NCI-H146 (cell line): ENCODE measurements around the gene CHSY1.

Experiments
- DNase-seq: peaks from one replicate; lab custom pipeline; 2025; lab: John Stamatoyannopoulos, UW

Gene CHSY1

DNA sequence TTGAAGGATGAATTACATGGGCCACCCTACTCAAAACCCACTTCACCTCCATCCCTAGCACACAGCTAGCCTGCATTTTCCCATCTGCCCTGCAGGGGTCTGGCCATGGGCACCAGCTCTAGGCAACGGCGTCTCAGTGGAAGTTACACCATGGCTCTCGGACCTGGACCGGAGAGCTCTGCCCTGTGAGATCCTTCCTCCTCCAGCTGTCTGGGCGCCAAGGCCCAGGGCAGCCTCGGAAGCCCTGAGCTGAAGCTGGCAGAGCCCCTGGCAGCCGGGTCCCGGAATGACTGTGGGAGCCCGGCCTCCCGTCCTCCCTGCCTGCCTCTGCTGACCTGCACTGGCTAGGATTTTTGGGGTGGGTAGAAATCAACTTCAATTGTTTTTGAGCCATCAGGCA is 98.9 kb downstream of the CHSY1 start:
- no peak for DNase-seq

DNA sequence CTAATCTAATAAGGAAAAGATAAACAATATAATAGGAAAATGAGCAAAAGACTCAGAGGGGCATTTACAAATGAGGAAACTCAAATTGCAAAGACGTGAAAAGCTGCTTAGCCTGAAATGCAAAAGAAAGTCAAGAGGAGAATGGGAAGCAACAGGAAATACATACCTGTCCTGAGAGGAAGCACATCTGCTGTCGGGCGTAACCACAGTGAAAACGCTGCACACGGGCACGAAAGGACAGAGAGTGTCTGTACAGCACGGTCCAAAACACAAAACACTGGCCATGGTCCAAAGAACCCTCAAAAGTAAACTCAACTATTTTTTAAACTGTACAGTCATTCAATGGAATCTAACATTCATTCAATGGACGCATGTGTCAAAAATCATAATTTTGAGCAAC is 100.6 kb downstream of the CHSY1 start:
- DNase-seq, result no peak

DNA sequence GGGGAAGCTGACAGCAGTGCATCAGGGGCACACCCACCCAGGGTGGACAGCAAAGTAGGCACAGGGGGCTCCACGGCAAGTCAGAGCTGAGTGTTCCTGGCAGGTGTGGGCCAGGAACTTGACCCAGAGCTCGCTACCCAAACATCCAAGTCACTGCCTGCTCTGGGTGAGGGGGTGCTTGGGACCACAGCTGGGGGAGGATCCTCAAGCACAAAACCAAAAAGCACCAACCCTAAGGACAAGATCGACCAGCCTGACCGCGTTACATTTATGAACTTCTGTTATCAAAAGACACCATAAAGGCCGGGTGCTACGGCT is 101.2 kb downstream of the CHSY1 start:
- no peak for DNase-seq

DNA sequence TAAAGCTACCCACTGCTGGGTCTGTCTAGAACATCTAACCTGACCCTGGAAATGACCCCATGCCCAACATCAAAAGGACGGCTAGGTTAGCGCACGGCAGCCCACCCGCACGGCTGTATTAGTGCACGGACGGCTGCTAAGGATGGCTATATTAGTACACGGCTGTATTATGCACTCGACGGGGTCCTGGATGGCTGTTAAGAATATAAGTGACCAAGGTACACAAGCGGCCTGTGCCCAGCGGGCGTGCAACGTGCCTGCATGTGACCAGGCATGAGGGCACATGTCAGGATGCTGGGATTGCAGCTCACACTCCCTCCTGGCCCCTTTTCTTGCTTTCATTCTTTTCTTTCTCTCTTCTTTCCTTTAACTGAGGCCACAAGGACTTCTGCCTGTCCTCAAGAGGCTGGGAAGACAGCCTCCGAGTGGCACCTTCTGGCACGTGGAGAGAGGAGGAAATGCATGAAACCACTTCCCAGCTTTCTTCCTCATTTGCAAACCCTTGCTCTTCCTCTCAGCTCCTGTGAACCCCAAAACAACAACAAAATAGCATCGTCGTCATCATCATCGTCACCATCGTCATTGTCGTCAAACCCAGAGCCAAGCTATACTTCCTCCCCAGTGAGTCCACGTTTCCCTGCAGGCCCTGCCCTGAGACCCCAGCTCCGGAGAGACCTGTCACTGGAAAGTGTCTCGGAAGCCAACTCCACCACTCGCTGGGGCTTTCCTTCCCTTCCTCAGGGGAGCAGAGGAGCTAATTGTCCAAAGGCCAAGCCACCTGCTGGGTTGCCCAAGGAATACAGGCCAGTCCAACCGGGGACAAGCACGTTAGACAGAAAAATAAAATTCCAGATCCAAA is 101.8 kb downstream of the CHSY1 start:
- no peak for DNase-seq

DNA sequence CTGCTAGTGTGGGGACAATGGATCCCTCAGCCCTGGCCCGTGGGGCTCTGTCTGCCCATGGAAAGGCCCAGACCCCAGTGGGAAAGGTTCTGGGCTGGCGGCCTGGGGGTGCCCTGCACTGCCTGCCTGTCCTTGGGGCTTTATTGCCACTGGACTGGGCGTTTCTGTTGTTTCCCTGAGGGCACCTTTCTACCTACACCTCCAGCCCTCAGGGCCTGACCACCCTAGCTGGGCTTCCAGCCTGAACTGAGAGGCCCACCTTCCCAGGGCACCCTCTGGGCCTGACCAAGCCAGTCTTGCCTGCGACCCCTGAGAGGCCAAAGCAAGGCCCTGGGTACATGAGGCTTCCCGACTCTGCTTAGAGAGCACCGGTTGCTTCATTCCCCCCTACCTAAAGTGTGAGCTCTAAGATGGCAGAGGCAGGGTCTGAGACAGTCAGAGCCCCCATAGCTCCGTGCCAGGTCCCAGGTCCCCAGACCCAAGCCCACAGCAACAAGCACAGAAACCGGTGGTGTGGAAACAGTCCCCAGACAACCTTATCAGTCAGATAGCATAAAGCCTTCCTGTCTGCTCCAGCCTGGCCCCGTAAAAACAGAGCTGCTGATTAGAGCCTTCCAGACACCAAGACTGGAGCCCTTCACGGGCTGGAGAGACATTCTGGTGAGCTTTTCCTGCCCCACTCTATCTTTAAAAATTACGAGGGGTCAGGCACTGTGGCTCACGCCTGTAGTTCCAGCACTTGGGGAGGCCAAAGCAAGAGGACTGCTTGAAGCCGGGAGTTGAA is 102.8 kb downstream of the CHSY1 start:
- DNase-seq, result no peak

DNA sequence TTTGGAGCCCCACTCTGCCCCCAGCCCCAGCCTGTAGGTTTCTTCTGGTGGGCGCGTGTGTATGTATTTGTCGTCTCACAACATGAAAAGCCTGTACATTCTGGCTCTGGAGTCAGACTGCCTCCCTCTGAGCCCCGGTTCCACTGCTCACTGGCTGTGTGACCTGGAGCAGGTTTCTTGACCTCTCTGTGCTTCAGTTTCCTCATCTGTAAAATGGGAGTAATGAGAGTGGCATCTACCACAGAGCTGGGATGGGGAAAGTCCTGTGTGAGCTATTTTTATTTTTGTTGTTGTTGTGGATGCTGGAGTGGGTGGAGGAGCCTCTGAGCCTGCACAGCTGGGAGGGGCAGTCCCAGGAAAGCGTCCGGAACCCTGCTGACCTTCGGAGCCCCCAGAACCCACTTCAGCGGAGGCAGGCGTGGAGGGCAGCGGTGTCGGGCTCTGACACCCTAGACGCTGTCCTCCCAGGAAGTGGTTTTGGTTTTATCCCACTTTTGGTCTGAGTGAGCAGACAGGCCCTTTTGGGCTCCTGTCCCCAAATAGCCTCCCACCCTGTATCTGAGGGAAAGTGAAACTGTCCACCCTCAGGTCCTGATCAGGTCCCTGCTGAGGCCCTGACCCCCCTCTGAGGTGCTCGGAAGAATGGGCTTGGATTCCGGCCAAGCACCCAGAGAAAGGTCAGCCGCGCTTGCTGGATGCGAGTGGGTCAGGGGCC is 103.5 kb downstream of the CHSY1 start:
- DNase-seq, result no peak

DNA sequence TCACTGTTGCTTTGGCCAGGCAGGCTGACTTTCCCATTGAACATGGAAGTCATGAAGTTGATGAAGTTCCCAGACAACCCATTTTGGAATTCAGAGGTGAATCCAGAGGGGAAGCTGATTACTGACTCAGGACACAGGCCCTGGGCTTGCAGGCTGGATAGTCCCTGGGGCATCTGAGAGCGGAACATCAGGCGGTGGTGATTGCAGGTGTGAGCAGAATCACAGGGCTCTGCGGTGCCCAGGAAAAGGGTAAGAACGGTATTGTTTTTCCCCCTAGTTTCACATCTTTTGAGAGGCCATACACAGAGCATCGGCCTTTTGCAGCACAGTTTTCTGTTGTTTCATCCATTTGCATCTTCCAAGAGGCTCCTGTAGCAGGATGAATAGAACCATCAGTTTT is 104.7 kb downstream of the CHSY1 start:
- no peak for DNase-seq

DNA sequence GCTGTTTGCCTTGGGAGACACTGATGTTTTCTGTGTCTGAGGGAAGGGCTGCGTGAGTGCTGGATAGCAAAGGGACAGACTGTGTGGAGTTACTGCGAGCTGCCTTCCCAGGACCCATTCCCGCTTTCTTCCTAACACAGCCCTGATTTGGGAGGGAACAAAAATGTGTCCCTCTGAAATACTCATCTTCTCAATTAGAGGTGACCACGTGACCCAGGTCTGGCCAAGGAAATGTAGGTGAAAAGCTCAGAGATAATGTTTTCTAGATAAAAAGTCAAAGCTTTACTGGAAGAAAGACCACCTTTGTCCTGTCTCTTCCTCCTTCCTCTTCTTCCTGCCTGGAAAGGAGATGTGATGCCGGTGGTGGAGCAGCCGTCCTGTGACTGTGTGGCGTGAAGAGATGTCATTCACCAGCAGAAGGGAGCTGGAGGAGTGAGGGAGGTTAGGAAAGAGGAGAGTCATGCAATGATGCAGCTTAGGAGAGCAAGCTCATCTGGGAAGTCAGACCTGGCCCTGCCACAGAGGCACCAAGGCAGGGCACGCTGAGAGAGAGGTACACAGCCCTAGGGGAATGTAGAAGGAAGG is 105.6 kb downstream of the CHSY1 start:
- DNase-seq, result no peak

DNA sequence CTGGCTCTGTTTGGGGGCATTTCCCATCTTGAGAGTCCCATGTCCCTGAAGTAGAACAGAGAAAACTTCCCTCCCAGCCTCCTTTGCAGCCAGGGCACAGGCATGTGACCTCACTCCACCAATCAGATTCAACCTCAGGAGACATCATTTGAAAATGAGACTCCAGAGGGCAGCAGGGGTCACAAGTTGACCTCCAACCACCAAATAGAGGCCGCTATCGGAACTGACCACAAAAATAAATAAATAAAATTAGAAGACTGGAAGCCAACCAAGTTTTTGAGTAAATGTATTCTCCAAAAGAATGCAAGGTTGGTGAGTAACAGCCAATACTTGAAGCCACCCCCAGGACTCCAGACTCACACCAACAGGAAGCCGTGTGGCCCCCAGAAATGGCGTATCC is 106.5 kb downstream of the CHSY1 start:
- DNase-seq, result no peak

DNA sequence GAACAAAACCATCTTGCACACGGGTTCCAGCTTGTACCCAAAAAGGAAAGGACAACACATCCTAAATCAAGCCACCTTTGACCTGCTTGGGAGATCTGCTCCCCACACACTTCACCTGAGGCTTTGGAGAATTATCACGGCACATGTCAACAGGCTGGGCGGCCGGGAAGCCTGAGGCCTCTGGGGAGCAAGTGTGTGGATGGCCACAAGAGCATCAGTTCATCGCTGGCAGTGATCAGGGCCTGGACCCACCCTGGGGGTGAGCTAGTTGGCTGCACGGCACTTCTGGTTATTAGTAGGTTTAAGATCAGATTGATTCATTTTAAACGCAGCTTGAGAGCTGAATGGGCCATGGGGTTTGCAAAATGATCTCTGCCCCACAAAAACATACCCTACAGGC is 108.5 kb downstream of the CHSY1 start:
- no peak for DNase-seq

DNA sequence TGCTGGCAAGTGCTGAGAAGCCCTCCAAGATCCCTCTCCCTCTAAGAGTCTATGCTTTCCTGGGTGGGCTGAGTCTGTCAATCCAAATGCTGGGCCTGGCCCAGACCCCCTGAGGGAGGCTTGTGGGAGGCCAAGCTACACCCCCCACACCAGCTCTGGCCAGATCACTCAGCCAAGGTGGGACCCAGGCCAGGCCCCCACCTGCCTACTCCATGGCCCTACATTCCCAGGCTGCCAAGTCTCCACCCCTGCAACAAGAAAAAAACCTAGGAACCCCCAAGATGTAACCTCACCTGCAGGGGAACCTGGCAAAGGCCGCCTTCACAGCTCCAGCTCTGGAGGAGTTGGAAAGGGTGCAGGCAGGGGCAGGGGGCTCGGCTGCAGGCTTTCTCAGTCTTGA is 109.1 kb downstream of the CHSY1 start:
- DNase-seq, result no peak

DNA sequence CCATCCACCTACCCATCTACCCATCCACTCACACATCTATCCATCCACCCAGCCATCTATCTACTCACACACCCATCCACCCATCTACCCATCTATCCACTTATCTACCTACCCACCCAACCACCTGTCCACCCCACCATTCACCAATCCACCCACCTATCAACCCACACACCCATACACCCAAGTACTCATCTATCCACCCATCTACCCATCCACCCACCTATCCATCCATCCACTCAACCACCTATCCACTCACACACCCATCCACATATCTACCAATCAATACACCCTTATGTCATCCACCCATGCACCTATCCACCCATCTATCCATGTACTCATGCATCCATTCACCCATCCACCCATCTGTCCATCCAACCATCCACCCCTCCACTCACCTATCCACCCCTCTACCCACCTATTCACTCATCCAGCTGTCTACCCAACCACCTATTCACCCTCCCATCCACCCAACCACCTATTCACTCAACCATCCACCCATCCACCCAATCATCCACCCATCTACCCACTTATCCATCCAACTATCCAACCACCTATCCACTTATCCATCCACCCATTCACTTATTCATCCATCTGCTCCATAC is 109.8 kb downstream of the CHSY1 start:
- DNase-seq, result no peak

DNA sequence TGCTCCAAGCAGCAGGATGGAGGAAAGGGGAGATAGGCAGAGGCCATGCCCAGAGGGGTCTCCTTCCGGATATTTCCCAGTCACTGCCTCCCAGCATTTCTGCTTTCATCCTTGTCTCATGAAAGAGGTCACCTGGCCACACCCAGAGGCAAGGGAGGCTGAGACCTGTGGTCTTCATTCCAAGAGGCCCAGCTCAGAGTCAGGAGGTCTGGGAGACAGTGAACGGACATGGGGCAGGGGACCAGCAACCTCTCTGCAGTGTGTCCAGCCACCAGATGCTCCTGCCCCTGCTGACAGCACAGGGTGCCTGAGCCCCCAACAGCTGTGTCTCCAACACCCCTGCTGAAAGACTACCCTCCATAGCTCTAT is 111.2 kb downstream of the CHSY1 start:
- no peak for DNase-seq

DNA sequence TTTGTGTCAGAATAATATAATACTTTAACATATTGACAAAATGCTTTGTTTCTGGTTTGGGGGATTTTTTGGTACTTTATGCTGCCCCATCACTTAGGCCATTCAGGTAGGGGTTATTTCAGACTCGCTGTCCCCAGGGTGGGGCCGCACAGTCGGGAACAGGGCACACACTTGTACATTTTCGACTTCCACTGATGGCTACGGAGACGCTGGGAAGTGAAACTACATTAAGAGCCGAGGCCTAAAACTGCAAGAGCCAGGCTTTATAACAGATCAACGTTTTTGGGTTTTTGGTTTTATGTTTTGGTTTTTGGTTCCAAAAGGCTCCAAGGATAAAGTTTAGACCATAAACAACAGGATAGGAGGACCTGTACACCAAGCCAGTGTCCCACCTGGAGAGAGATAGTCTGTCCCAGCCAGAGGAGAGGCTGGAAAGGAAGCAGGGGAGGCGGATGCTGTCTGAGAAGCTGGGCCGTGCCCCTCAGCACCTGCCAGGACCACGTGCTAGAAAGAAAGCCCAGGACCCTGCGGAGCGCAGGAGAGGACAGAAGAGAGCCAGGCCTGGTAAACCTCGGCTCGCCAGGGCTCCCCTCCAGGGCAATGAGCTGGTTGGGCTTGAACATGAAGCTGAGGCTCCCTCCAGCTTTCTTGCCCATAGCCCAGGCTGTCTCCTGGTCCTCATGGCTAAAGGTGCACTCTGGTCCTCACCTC is 111.7 kb downstream of the CHSY1 start:
- no peak for DNase-seq

DNA sequence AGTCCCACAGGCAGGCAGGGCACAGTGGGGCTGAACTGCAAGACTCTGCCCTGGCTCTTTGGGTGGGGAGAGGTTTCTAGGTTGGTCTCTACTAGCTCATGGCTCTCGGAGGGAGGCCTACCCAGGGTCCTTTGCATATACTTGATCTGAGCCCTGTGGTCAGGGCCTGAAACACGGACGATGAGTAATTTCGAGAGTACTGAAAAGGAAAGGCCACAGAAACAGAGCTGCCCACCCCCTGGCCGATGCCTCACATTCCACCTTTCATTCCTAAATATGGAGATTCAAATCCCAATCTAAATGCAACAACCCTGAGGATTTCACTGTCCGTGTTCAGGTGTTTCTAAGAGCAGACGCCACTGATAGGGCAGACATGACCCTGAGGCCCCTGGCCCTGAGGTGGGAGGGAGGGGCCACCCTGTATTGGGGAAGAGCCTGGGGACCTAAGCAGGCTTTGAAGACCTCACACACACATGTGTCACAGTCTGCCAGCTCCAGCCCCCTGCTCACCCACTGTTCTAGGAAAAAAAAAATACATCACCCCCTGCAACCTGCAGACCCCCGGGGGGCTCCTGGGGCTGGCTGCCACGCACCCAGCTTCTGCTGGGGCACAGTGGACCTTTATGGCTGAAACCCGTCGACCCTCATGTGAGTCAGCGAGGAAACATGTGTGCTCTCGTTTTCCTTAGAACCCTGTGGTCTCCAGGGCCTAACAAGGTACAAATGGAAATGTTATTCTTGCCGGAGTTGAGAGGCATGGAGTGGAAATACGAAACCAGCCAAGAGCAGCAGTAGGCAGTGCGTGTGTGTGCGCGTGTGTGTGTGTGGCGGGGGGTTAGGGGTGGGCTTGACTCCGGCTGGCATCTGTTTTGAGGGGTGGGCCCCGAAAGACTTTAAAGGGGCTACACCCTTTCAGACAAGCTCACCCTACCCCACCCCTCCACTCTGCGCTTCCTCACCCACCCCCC is 112.7 kb downstream of the CHSY1 start:
- DNase-seq, result no peak

DNA sequence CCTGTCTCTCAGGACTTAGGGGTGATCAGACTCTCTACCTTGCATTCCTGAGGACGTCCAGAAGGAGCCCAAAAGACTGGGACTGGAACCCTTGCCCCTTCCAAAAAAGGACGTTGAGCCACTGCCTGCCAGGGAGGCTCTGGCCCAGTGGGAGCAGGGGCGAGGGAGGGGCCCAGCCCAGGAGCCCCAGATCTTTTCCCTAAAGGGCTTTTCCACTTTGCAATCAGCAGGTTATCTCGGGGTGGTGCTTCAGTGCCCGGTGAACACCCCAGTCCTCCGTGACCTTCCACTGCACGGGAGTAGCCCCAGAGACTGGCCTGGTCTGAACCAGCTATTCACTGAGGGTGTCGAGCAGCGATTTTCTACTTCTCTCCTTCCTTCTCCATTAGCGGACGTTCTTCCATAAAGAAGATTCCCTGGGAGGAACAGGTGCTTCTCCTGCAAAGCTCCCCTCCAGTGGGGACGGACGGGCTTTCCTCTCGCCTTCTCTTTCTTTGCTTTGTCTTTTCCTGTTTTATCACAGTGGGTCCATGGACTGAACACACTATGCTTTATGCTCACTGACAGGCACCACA is 113.7 kb downstream of the CHSY1 start:
- DNase-seq, result no peak

DNA sequence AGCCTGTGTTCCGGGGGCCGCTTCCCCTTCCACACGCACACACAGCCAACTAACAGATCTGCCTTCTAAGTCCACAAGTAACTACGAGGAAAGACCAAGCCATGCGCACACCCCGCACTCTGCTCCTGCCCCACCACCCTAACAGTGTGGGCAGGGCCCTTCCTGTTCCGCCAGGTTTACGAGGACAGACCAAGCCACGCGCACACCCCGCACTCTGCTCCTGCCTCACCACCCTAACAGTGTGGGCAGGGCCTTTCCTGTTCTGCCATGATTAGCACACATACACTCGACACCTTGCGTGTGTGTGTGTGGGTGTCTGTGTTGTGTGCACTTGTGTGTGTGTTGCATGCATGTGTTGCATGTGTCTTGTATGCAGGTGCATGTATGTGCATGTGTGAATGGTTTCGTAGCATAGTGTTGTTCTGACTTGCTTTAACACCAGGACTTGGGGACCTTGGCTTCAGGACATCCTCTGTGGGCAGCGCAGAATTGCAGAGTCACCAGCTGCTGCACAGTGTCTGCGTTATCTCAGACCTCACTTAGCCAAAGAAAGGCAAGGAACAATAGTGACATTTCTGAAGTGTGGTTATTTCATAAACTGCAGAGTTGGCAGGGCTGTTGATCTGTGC is 114.4 kb downstream of the CHSY1 start:
- DNase-seq, result no peak

DNA sequence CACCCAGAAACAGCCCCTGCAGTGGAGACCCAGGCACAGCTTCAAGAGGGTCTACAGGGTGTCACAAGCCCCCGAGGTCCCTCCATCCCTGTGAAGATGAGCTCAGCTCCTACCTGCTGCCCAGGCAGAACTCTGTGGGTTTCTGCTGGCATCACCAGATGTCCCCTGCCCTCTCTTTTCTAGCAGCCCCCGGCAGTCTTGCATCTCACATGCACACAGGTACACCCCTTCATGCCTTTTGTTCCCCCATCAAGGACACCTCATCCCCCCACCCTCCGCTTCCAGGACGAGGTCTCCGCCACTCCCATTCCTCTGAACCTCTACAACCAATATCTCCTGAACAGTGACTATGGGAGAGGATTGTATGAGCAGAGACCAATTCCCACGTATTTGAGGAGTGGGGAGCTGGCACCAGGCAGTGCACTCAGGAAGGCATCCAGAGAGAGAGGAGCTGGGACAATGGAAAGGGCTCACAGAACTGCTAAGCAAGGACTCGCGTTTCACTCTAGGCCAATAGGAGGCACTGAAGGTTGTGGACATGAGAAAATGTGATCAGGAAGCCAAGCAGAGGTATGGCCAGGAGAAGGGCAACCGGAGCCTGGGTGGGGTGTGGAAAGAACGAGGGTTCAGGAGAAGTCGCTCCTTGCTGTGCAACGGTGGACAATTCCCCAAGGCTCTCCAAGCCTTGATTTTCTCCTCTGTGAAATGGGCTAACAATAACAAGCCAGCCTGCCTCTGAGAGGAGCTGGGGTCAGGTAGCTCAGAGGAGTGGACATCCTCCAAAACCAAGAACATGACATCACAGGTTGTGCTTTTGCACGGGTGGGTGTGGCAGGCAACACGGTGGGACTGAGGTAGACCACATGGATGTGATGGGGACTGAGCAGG is 115.2 kb downstream of the CHSY1 start:
- DNase-seq, result no peak
